Loucy (cell line): Measurements from ENCODE around the gene LRRC47.

Source experiments
- H2AFZ ChIP-seq: fragments of 200-600 bp; sonication (generic); 2 replicates; pipeline ENCODE4 v1.6.0; 2016; ENCODE audit warnings: antibody characterized with exemption, mild to moderate bottlenecking, low read length, moderate library complexity
- H3F3A ChIP-seq: fragments of 200-600 bp; 2 replicates; pipeline ENCODE4 v1.6.0; 2016; ENCODE audit warnings: antibody characterized with exemption, low read depth, mild to moderate bottlenecking
- H3K27me3 ChIP-seq: fragments of 200-600 bp; sonication (generic); 2 replicates; pipeline ENCODE4 v1.6.1; 2014; ENCODE audit warnings: low read length, mild to moderate bottlenecking; ENCODE audit not compliant: insufficient read depth, poor library complexity, severe bottlenecking
- H3K36me3 ChIP-seq: fragments of 200-600 bp; sonication (generic); 2 replicates; pipeline ENCODE4 v1.6.1; 2016; ENCODE audit warnings: low read length; ENCODE audit not compliant: insufficient read depth
- H3K4me1 ChIP-seq: fragments of 200-600 bp; sonication (generic); 2 replicates; pipeline ENCODE4 v1.5.1; 2014; ENCODE audit warnings: low read length, mild to moderate bottlenecking; ENCODE audit not compliant: insufficient read depth, poor library complexity, severe bottlenecking
- H3K4me2 ChIP-seq: fragments of 200-600 bp; sonication (generic); 2 replicates; pipeline ENCODE4 v1.6.0; 2014; ENCODE audit warnings: antibody characterized with exemption, low read length, low read depth, mild to moderate bottlenecking; ENCODE audit not compliant: poor library complexity, severe bottlenecking
- H3K4me3 ChIP-seq: fragments of 200-600 bp; sonication (generic); 2 replicates; pipeline ENCODE4 v1.5.1; 2014; ENCODE audit warnings: low read length, mild to moderate bottlenecking, mixed read lengths; ENCODE audit not compliant: poor library complexity, severe bottlenecking
- H3K79me2 ChIP-seq: fragments of 200-600 bp; sonication (generic); 2 replicates; pipeline ENCODE4 v1.6.1; 2014; ENCODE audit warnings: low read length; ENCODE audit not compliant: insufficient read depth
- H3K9ac ChIP-seq: fragments of 200-600 bp; sonication (generic); 2 replicates; pipeline ENCODE4 v1.6.0; 2014; ENCODE audit warnings: mild to moderate bottlenecking, low read depth, low read length, moderate library complexity; ENCODE audit not compliant: poor library complexity, severe bottlenecking
- H3K9me2 ChIP-seq: fragments of 200-600 bp; sonication (generic); replicated peaks from 2 replicates; pipeline ENCODE4 v1.6.1; 2016; ENCODE audit warnings: low read depth, low read length, mixed read lengths
- H3K9me3 ChIP-seq: fragments of 200-600 bp; sonication (generic); 2 replicates; pipeline ENCODE4 v1.6.1; 2014; ENCODE audit warnings: mild to moderate bottlenecking, antibody characterized with exemption, low read length, low read depth; ENCODE audit not compliant: insufficient read depth
- H4K20me1 ChIP-seq: fragments of 200-600 bp; sonication (generic); 2 replicates; pipeline ENCODE4 v1.6.0; 2014; ENCODE audit warnings: antibody characterized with exemption, low read length, mild to moderate bottlenecking; ENCODE audit not compliant: insufficient read depth, poor library complexity, severe bottlenecking
- EZH2phosphoT487 ChIP-seq: fragments of 200-600 bp; IDR thresholded peaks from 2 replicates; pipeline ENCODE4 v1.6.1; 2018; ENCODE audit warnings: antibody characterized with exemption, mild to moderate bottlenecking, moderate library complexity, borderline replicate concordance
- TF ChIP-seq, protein P1 (sequence below): fragments of 200-600 bp; sonication (generic); conservative IDR thresholded peaks from 2 replicates; pipeline ENCODE4 v1.5.1; 2014; ENCODE audit warnings: mild to moderate bottlenecking, antibody characterized with exemption, low read length

The LRRC47 gene

DNA sequence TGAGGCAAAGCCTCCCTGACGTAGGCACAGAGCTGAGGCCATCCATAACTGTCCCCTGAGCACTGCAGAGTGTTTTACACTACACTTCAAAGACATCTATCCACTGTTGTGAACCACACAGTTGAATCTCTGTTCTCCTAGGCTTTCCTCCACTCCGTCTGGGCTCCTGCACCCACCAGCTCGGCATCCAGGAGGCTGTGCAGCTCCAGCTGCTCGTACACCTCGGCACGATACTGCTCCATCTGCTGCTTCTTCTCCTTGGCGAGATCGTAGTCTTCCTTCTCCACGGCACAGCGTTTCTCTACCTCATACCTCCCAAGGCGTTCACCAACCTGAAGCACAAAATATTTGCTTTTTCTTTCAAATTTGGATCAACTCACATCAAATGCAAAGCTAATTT lies 42.5 kb upstream of the LRRC47 start:
- H3K36me3 ChIP-seq, result peaks cover 10% of the 10 kb centered on the region; the same call in 1 of the 2 replicates
- no peaks in the 10 kb centered on the region for H3F3A ChIP-seq
- no peaks in the 10 kb centered on the region for H3K79me2 ChIP-seq
- no peaks in the 10 kb centered on the region for H3K4me1 ChIP-seq
- no peaks in the 10 kb centered on the region for H3K9me2 ChIP-seq
- H3K27me3 ChIP-seq, result no peaks in the 10 kb centered on the region
- no peaks in the 10 kb centered on the region for H3K9me3 ChIP-seq
- H3K9ac ChIP-seq, result no peak overlapping the region
- TF ChIP-seq, protein P1, sequence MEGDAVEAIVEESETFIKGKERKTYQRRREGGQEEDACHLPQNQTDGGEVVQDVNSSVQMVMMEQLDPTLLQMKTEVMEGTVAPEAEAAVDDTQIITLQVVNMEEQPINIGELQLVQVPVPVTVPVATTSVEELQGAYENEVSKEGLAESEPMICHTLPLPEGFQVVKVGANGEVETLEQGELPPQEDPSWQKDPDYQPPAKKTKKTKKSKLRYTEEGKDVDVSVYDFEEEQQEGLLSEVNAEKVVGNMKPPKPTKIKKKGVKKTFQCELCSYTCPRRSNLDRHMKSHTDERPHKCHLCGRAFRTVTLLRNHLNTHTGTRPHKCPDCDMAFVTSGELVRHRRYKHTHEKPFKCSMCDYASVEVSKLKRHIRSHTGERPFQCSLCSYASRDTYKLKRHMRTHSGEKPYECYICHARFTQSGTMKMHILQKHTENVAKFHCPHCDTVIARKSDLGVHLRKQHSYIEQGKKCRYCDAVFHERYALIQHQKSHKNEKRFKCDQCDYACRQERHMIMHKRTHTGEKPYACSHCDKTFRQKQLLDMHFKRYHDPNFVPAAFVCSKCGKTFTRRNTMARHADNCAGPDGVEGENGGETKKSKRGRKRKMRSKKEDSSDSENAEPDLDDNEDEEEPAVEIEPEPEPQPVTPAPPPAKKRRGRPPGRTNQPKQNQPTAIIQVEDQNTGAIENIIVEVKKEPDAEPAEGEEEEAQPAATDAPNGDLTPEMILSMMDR, result no peak
- no peak for TF ChIP-seq EZH2phosphoT487
- H3K4me2 ChIP-seq, result no peak overlapping the region
- no peaks in the 10 kb centered on the region for H4K20me1 ChIP-seq
- H3K4me3 ChIP-seq, result no peak overlapping the region
- no peak overlapping the region for H2AFZ ChIP-seq

GRCh38 chr1:3837685-3838084 lies 41.4 kb upstream of the LRRC47 start:
- peaks cover 10% of the 10 kb centered on the region; the same call in 1 of the 2 replicates for H3K36me3 ChIP-seq
- H3K79me2 ChIP-seq, result no peaks in the 10 kb centered on the region
- no peak overlapping the region for H2AFZ ChIP-seq
- H3K9me2 ChIP-seq, result no peaks in the 10 kb centered on the region
- no peaks in the 10 kb centered on the region for H3K27me3 ChIP-seq
- no peaks in the 10 kb centered on the region for H3K4me1 ChIP-seq
- TF ChIP-seq, protein P1, result no peak
- no peak for TF ChIP-seq EZH2phosphoT487
- H3K4me3 ChIP-seq, result no peak overlapping the region
- no peaks in the 10 kb centered on the region for H3F3A ChIP-seq
- H3K4me2 ChIP-seq, result no peak overlapping the region
- H3K9me3 ChIP-seq, result no peaks in the 10 kb centered on the region
- H3K9ac ChIP-seq, result no peak overlapping the region
- no peaks in the 10 kb centered on the region for H4K20me1 ChIP-seq

- Histone ChIP-seq H3K4me1 (no peaks in the 10 kb centered on the region), H3K9me2 (no peaks in the 10 kb centered on the region), H3F3A (no peaks in the 10 kb centered on the region), H3K36me3 (peaks cover 10% of the 10 kb centered on the region; the same call in 1 of the 2 replicates), H3K4me3 (no peak overlapping the region), H3K9ac (no peak overlapping the region), H3K79me2 (no peaks in the 10 kb centered on the region), H2AFZ (no peak overlapping the region), H3K4me2 (no peak overlapping the region), H3K9me3 (no peaks in the 10 kb centered on the region), H4K20me1 (no peaks in the 10 kb centered on the region), H3K27me3 (no peaks in the 10 kb centered on the region)
- TF ChIP-seq EZH2phosphoT487, result no peak
- TF ChIP-seq, protein P1, result no peak
Observed at GRCh38 chr1:3837200-3837599, 40.9 kb upstream of the LRRC47 start.
